GM03348 (cell line): ENCODE results near the gene PSMC3.

ENCODE experiments used
- DNase-seq: peaks from one replicate; pipeline ENCODE4 v3.0.0; 2012; ENCODE audit warnings: low spot score

PSMC3 gene

GRCh38 chr11:47375546-47376085 lies 50.6 kb downstream of the PSMC3 start:
- DNase-seq = no peak

GRCh38 chr11:47375020-47375419 lies 51.2 kb downstream of the PSMC3 start:
- no peak for DNase-seq

- no peak for DNase-seq
These were observed 51.6 kb downstream of the PSMC3 start for GRCh38 chr11:47374720-47375019.

- DNase-seq = peak; percentile 93
These were observed 52.1 kb downstream of the PSMC3 start for GRCh38 chr11:47373876-47374719.

GRCh38 chr11:47372422-47372821 lies 53.8 kb downstream of the PSMC3 start:
- DNase-seq = no peak

- DNase-seq = no peak
These were observed 56.6 kb downstream of the PSMC3 start for GRCh38 chr11:47369676-47370075.
